ENCODE results near the gene CLDN12.
"Not testable (repeated sequence)": the region's sequence is repeated elsewhere in the genome, so short reads cannot be mapped to it uniquely, and the experiment has no call there.

Gene CLDN12

DNA sequence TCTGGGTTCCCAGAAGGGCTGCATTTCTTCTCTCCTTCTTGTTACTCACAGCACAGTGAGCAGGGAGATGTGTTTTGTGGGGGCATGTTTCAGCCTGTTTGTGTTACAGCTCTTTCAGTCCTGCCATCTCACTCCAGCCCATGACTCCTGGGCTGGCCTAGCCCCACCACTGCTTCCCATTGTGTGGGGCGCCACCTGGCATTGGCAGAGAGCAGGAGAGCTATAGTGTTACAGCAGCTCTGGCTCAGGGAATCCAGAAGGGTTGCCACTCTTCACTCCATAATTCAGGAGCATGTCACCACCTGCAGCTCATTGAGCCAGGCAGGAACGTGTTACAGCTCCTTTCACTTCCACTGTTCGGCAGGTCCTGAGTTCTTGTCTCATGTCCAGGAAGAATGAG lies 30.0 kb downstream of the CLDN12 start:
- DNase-seq (ENCODE audit: low spot score): no peak

DNA sequence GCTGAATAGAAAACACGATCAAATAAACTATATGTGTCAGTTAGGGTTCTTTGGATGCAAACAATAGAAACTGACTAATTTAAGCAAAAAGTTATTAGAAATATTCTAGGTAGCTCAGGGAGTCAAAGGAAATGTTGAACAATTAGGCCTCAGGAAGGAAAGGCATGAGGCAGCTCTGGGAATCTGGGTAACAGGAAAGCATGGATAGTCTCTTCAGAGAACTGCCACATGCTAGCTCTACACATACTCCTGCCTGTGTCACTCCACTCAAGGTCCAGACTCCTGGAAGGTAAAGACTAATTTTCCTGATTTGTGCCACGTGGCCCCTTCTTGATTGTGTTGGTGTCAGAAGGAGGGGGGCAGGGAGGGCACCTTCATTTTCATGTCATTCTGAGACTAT lies 42.4 kb downstream of the CLDN12 start:
- no peak for DNase-seq (ENCODE audit: low spot score)

DNA sequence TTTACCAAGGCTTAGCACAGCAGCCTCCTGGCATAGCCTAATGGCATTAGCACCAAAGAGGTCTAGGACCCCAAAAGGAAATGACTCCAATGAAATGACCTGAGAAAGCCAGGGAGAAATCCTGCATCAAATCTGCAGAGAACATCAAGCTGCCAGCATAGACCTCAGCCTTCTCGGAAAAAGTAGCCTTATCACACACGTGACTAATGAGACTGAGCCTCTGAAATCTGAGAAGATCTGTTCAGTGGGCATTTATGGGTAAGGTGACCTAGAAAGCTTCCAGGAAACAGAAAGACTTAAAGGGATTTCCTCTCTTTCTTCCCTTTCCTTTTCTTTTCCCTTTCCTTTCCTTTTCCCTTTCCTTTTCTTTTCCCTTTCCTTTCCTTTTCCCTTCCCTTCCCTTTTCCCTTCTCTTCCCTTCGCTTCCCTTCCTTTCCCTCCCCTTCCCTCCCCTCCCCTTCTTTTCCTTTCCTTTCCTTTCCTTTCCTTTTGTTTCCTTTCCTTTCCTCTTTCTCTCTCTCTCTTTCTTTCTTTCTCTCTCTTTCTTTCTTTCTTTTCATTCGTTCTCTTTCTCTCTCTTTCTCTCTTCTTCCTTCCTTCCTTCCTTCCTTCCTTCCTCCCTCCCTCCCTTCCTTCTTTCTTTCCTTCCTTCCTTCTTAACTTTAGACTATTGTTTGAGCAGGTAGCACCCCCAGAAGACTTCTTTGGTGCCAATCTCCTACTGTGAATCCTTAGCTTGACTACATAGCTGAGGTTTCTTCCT lies 43.1 kb downstream of the CLDN12 start:
- no peak for DNase-seq (ENCODE audit: low spot score)

DNA sequence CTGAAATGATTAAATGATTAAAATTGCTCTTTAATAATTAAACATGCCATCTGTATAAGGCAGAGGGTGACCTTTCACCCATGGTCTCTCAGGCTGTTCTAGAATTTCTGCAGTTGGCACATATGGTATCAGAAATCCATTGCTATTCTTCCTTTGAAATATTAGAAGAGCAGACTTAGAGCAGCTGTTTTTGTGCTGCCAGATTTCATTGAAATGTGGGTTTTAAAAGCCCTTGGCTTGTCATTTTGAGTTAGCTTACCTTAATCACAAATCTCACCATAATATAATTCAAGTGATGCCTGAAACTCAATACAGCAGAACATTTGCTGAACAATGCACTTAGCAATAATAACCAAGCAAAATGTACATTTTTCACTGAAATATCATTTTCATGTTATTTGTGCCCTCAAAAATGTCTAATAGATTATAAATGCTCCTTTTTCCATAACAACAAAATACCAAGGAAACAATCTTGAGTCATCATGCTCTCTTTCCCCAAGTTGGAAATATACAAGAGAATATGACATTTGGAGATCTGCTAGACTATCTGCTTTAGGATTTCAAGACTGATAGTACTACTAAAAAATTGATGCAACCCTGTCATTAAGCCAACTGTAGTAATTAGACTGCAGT lies 50.1 kb downstream of the CLDN12 start:
- DNase-seq (ENCODE audit: low spot score): no peak

DNA sequence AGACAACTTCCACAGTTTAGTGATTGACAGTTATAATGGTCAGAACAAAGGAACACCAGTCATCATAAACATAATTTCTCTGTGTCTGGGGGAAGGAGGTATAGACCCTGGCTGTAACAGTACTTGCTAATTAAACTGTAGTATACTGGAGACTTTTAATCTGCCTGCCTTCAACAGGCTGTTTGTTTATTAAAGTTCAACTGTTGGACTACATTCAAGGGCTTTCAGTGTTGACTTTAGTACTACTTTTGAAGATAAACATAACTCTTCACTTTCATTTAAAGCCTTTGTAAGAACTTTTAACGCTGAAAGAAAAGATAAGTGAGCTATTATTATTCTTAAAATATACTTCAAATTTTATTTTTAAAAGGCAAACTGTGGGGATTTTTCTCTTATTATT lies 50.7 kb downstream of the CLDN12 start:
- no peak for DNase-seq (ENCODE audit: low spot score)

DNA sequence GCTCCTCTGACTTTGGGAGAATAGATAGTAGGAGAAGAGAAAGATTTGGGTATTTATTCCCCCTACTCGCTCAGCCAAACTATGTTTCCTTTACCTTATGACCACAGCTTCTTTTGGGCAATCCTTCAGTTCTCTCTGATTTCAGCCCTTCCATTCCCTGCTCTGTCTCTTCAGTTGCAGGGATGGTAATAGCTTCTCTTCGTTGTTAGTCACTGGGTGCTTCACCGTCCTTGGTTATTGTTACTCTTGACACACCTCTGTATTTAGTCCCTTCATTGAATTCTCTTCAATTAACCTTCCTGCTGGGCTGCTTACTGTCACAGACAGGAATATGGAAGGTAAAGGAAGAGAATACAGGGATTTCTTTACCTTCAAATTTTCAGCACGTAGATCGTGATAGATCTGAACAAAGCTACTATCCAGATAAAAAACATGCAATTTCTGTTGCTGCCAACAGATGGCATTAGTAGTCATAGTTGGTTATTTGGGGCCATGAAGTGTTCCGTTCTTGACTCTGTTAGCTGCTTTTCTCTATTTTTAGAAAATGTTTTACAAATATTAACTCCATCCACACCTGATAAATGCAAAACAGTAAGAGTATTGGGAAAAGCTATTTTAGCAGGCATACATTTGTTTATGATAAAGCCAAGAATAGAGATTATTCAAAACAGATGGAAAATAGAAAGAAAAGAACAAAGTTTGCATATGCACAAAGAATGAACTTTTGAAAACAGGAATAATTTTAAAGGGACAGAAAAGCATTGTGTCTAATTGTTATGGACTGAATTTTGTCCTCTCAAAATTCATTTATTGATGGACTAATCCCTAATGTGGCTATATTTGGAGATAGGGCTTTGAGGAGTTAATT lies 52.1 kb downstream of the CLDN12 start:
- peak; percentile 81 for DNase-seq (ENCODE audit: low spot score)

DNA sequence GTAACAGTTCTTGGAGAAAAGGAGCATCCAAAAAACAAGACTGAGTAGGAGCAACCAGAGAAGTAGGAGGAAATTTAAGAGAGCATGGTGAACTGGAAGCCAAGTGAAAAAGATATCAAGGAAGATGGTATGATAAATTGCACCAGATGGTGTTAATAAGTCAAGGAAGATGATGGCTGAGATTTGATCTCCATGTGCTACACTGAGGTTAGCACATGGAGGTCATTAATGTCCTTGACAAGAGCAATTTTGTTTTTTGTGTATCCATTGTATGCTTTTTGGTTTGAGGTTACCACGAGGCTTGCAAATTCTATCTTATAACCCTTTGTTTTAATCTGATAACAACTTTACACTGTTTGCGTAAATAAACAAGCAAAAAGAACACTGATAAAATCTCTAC lies 54.8 kb downstream of the CLDN12 start:
- DNase-seq (ENCODE audit: low spot score): no peak

DNA sequence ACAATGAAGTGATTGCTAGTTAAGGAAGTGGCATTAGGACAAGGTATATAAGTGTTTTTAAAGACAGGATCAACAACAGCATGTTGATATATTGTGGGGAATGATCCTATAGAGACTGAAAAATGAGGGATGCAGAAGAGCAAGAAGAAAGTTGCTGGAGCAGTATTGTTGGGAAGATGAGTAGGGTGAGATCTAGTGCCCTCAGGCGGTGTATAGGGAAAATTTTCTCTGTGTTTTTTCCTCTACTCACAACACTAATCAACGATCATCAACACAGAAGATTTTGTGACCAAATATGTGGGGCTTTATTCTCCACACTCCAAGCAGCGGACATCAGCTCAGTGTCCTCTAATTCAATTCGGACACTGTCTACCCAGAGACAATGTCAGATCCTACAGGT lies 56.6 kb downstream of the CLDN12 start:
- DNase-seq (ENCODE audit: low spot score): no peak

DNA sequence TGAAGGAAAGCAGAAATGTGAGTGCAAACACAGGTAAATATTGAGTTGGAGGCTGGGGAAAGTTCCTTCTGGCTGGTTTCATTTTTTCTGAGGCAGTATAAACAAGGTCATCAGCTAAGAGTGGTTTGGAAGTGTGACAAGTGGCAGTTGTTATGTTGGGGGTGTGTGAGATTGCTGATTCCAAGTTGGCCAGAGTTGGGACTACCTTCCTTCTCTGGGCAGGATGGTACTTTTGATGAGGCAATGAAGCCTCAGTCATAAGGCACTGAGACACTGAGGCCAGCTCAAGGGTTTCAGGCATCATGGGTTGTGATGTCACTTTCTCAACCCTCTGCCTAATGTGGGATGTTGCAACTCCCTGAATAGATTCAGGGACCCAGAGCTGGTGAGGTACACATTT lies 58.0 kb downstream of the CLDN12 start:
- no peak for DNase-seq (ENCODE audit: low spot score)

DNA sequence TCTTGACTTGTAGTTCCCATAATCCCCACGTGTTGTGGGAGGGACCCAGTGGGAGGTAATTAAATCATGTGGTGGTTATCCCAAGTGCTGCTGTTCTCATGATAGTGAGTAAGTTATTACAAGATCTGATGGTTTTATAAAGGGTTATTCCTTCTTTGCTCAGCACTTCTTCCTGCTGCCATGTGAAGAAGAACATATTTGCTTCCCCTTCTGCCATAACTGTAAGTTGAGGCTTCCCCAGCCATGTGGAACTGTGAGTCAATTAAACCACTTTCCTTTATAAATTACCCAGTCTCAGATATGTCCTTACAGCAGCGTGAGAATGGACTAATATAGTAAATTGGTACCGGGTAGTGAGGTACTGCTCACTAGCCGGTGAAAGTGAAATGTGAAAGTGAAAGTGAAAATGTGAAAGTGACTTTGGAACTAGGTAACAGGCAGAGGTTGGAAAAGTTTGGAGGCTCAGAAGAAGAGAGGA lies 59.9 kb downstream of the CLDN12 start:
- DNase-seq (ENCODE audit: low spot score): not testable (repeated sequence)
